Measurements from ENCODE around the gene ISCA2.
A peak's percentile ranks its signal among the peaks of the same experiment; 100 is the strongest.
"Not testable (repeated sequence)": the region's sequence is repeated elsewhere in the genome, so short reads cannot be mapped to it uniquely, and the experiment has no call there.

Gene ISCA2

DNA sequence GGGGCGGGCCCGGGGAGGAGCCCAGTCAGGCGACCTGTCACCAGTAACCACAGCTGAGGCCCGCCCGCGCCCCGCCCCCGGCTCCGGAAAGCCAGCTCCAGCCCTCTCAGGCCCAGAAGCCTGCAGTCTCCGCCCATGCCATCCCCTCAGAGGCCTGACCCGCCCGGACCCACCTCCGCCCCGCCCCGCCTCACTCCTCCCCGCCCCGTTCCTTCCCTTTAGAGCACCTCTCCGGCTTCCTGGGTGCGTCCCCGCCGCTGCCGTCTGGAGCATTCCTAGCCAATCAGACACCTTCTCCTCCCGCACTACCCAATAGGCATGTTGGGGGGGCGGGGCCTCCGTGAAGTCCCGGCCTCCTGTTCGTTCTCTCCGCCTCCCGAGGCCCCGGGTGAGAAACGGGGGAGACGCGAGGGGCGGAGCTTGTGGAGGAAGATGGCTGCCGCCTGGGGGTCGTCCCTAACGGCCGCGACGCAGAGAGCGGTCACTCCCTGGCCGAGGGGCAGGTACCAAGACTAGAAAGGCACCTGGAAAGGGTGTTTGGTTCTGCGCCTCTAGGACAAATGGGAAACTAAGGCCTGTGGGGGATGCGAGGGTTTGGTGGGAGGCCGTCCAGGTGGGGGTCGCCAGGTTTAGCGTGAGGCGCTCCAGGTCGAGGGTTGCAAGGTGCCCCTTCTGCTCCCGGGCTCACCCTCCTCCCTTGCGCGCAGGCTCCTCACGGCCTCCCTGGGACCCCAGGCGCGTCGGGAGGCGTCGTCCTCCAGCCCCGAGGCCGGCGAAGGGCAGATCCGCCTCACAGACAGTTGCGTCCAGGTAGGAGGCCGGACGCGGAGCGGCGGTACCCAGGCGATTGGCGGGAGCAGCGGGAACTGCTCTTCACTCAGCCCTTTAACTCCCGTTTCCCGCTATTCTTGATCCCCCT is at the start of gene ISCA2:
TSS of gene ISCA2 (plus strand) at position 423 of the 919 bp plus-strand sequence. CDS start at position 433, 10 bp downstream.
- Histone ChIP-seq H3K9me3 (ENCODE audit: control insufficient read depth in 1 of 2, low read length in 2 of 2) (no peaks in the 10 kb centered on the region), H3K36me3 (ENCODE audit: control insufficient read depth in 1 of 2, insufficient read depth in 2 of 2, low read length in 2 of 2) (peaks cover 0 to 6% of the 10 kb centered on the region in 2 donors), H3K27me3 (ENCODE audit: low read depth, low read length) (no peaks in the 10 kb centered on the region), H3K4me3 (ENCODE audit: low read depth in 1 of 2, low read length in 2 of 2) (peak within 1 kb of the TSS; percentile 84 to 91), H3K4me1 (ENCODE audit: control insufficient read depth in 1 of 2, insufficient read depth in 2 of 2, low read length in 2 of 2) (peaks cover 8 to 25% of the 10 kb centered on the region in 2 donors), H3K27ac (ENCODE audit: low read length) (peak within 1 kb of the TSS; percentile 78)

- H3K36me3 ChIP-seq (ENCODE audit: control insufficient read depth in 1 of 2, insufficient read depth in 2 of 2, low read length in 2 of 2), result no peaks in the 10 kb centered on the region
These were observed 48.7 kb upstream of the ISCA2 start for GRCh38 chr14:74444866-74445265.

GRCh38 chr14:74454397-74454796 is 39.2 kb upstream of the ISCA2 start:
- H3K4me3 ChIP-seq (ENCODE audit: low read depth in 1 of 2, low read length in 2 of 2); H3K9me3 ChIP-seq (ENCODE audit: control insufficient read depth in 1 of 2, low read length in 2 of 2); H3K27me3 ChIP-seq (ENCODE audit: low read depth, low read length); H3K27ac ChIP-seq (ENCODE audit: low read length); H3K36me3 ChIP-seq (ENCODE audit: control insufficient read depth in 1 of 2, insufficient read depth in 2 of 2, low read length in 2 of 2); H3K4me1 ChIP-seq (ENCODE audit: control insufficient read depth in 1 of 2, insufficient read depth in 2 of 2, low read length in 2 of 2): not testable (repeated sequence)

More at GRCh38 chr14:74444866-74445265, 48.7 kb upstream of the ISCA2 start:
- H3K4me3 ChIP-seq (ENCODE audit: low read depth in 1 of 2, low read length in 2 of 2), result no peak overlapping the region
- no peaks in the 10 kb centered on the region for H3K27me3 ChIP-seq (ENCODE audit: low read depth, low read length)
- no peaks in the 10 kb centered on the region for H3K4me1 ChIP-seq (ENCODE audit: control insufficient read depth in 1 of 2, insufficient read depth in 2 of 2, low read length in 2 of 2)
- H3K9me3 ChIP-seq (ENCODE audit: control insufficient read depth in 1 of 2, low read length in 2 of 2), result no peaks in the 10 kb centered on the region
- H3K27ac ChIP-seq (ENCODE audit: low read length), result no peak overlapping the region

DNA sequence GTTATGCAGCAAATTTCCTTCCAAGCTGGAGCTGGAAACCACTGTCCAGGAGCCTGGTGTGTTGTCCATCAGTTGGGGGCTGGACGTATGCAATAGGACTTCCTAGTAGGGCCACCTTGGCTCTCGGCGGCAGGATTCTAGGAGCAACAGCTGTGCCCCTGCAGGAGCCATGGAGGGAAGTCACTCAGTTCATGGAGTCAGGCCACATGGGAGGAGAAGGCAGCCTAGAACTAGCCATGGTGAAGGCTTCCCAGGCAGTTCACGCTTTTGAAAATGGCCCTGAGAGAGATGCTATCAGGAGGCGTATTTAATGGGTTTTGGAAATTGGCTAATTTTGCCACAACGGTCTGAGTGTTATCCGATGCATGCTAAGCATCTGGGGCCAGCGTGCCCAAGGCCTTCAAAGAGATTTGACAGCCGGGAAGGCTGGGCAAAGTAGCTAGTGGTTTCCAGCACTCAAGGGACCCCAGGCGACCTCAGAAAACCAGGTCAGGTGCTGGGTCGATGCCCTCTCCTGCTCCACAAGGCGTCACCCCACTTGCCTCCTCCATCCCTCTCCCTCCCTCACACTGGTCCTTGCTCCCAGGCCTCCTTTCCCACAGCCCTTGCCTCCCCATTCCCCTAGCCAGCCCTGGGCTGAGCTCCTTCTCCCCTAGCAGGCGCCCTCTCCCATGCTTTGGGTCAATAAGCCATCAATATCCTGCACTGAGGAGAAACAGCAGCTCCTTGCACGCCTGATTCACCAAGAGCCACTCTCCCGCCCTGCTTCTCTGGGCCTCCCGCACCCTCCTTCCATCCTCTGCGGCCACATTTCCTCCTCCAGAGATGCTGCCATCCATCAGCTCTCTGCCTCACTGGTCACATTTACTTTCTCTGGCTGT is 36.6 kb upstream of the ISCA2 start:
- no peak overlapping the region for H3K4me3 ChIP-seq (ENCODE audit: low read depth in 1 of 2, low read length in 2 of 2)
- H3K27me3 ChIP-seq (ENCODE audit: low read depth, low read length), result no peaks in the 10 kb centered on the region
- H3K36me3 ChIP-seq (ENCODE audit: control insufficient read depth in 1 of 2, insufficient read depth in 2 of 2, low read length in 2 of 2), result no peaks in the 10 kb centered on the region
- no peak overlapping the region for H3K27ac ChIP-seq (ENCODE audit: low read length)
- H3K4me1 ChIP-seq (ENCODE audit: control insufficient read depth in 1 of 2, insufficient read depth in 2 of 2, low read length in 2 of 2), result no peaks in the 10 kb centered on the region
- no peaks in the 10 kb centered on the region for H3K9me3 ChIP-seq (ENCODE audit: control insufficient read depth in 1 of 2, low read length in 2 of 2)

GRCh38 chr14:74457565-74457895 is 36.0 kb upstream of the ISCA2 start:
- Histone ChIP-seq H3K9me3 (ENCODE audit: control insufficient read depth in 1 of 2, low read length in 2 of 2) (no peaks in the 10 kb centered on the region), H3K4me1 (ENCODE audit: control insufficient read depth in 1 of 2, insufficient read depth in 2 of 2, low read length in 2 of 2) (no peaks in the 10 kb centered on the region), H3K27me3 (ENCODE audit: low read depth, low read length) (no peaks in the 10 kb centered on the region), H3K27ac (ENCODE audit: low read length) (no peak overlapping the region), H3K4me3 (ENCODE audit: low read depth in 1 of 2, low read length in 2 of 2) (no peak overlapping the region), H3K36me3 (ENCODE audit: control insufficient read depth in 1 of 2, insufficient read depth in 2 of 2, low read length in 2 of 2) (no peaks in the 10 kb centered on the region)

DNA sequence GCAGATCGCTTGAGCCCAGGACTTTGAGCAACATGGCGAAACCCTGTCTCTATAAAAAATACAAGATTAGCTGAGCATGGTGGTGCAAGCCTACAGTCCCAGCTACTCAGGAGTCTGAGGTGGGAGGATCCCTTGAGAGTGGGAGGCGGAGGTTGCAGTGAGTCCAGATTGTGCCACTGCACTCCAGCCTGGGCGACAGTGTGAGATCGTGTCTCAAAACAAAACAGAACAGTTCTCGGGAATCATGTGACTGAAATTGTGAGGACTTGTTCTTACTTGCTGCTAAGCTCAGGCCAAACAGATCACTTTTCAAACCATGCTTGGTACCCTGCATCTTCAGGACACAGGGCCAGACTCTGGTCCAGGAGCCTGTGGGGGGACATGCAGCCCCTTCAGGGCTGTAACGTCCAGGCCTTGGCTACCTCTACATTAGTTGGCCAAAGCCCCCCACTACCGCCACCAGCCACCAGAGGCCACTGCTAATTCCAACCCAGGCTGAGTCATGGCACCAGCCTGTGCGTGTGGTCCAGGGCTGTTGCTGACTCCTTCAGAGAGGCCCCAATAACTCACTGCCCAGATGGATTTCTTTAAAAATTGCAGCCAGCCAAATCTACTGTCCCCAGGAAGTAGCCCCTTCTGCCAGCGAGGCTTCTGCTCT is 34.1 kb upstream of the ISCA2 start:
- Histone ChIP-seq H3K9me3 (ENCODE audit: control insufficient read depth in 1 of 2, low read length in 2 of 2) (no peaks in the 10 kb centered on the region), H3K4me3 (ENCODE audit: low read depth in 1 of 2, low read length in 2 of 2) (no peak overlapping the region), H3K4me1 (ENCODE audit: control insufficient read depth in 1 of 2, insufficient read depth in 2 of 2, low read length in 2 of 2) (no peaks in the 10 kb centered on the region), H3K27ac (ENCODE audit: low read length) (no peak overlapping the region), H3K27me3 (ENCODE audit: low read depth, low read length) (no peaks in the 10 kb centered on the region), H3K36me3 (ENCODE audit: control insufficient read depth in 1 of 2, insufficient read depth in 2 of 2, low read length in 2 of 2) (no peaks in the 10 kb centered on the region)

DNA sequence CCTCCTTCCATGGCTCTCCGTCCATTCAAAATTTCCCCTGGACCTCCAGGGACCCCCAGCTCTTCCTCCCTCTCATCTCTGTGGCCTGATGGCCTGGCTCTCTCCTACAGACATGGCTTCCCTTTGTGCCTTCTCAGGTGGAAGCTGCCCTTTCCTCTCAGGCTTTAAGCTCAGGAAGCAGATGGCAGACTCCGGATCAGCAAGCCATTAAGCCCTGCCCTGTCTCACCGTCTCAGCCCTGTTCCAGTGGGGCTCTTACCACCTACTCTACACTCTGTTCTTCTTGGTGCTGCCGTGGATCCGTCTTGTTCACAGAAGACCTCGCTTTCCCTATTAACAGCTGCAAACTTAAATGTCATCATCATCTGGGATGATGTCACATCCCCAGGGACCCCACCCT is 33.6 kb upstream of the ISCA2 start:
- Histone ChIP-seq H3K4me1 (ENCODE audit: control insufficient read depth in 1 of 2, insufficient read depth in 2 of 2, low read length in 2 of 2) (no peaks in the 10 kb centered on the region), H3K27ac (ENCODE audit: low read length) (no peak overlapping the region), H3K9me3 (ENCODE audit: control insufficient read depth in 1 of 2, low read length in 2 of 2) (no peaks in the 10 kb centered on the region), H3K4me3 (ENCODE audit: low read depth in 1 of 2, low read length in 2 of 2) (no peak overlapping the region), H3K36me3 (ENCODE audit: control insufficient read depth in 1 of 2, insufficient read depth in 2 of 2, low read length in 2 of 2) (no peaks in the 10 kb centered on the region), H3K27me3 (ENCODE audit: low read depth, low read length) (no peaks in the 10 kb centered on the region)

GRCh38 chr14:74462993-74463392 is 30.6 kb upstream of the ISCA2 start:
- no peak overlapping the region for H3K27ac ChIP-seq (ENCODE audit: low read length)

GRCh38 chr14:74463697-74464096 is 29.9 kb upstream of the ISCA2 start:
- no peak overlapping the region for H3K27ac ChIP-seq (ENCODE audit: low read length)
- no peaks in the 10 kb centered on the region for H3K4me1 ChIP-seq (ENCODE audit: control insufficient read depth in 1 of 2, insufficient read depth in 2 of 2, low read length in 2 of 2)
- no peaks in the 10 kb centered on the region for H3K36me3 ChIP-seq (ENCODE audit: control insufficient read depth in 1 of 2, insufficient read depth in 2 of 2, low read length in 2 of 2)
- no peak overlapping the region for H3K4me3 ChIP-seq (ENCODE audit: low read depth in 1 of 2, low read length in 2 of 2)
- no peaks in the 10 kb centered on the region for H3K9me3 ChIP-seq (ENCODE audit: control insufficient read depth in 1 of 2, low read length in 2 of 2)
- H3K27me3 ChIP-seq (ENCODE audit: low read depth, low read length), result no peaks in the 10 kb centered on the region

More at GRCh38 chr14:74462993-74463392, 30.6 kb upstream of the ISCA2 start:
- H3K36me3 ChIP-seq (ENCODE audit: control insufficient read depth in 1 of 2, insufficient read depth in 2 of 2, low read length in 2 of 2), result no peaks in the 10 kb centered on the region
- no peaks in the 10 kb centered on the region for H3K4me1 ChIP-seq (ENCODE audit: control insufficient read depth in 1 of 2, insufficient read depth in 2 of 2, low read length in 2 of 2)
- no peak overlapping the region for H3K4me3 ChIP-seq (ENCODE audit: low read depth in 1 of 2, low read length in 2 of 2)
- no peaks in the 10 kb centered on the region for H3K9me3 ChIP-seq (ENCODE audit: control insufficient read depth in 1 of 2, low read length in 2 of 2)
- H3K27me3 ChIP-seq (ENCODE audit: low read depth, low read length), result no peaks in the 10 kb centered on the region

GRCh38 chr14:74464785-74465184 is 28.8 kb upstream of the ISCA2 start:
- no peaks in the 10 kb centered on the region for H3K27me3 ChIP-seq (ENCODE audit: low read depth, low read length)
- H3K4me1 ChIP-seq (ENCODE audit: control insufficient read depth in 1 of 2, insufficient read depth in 2 of 2, low read length in 2 of 2), result no peaks in the 10 kb centered on the region
- no peaks in the 10 kb centered on the region for H3K9me3 ChIP-seq (ENCODE audit: control insufficient read depth in 1 of 2, low read length in 2 of 2)
- no peaks in the 10 kb centered on the region for H3K36me3 ChIP-seq (ENCODE audit: control insufficient read depth in 1 of 2, insufficient read depth in 2 of 2, low read length in 2 of 2)
- no peak overlapping the region for H3K4me3 ChIP-seq (ENCODE audit: low read depth in 1 of 2, low read length in 2 of 2)
- no peak overlapping the region for H3K27ac ChIP-seq (ENCODE audit: low read length)

DNA sequence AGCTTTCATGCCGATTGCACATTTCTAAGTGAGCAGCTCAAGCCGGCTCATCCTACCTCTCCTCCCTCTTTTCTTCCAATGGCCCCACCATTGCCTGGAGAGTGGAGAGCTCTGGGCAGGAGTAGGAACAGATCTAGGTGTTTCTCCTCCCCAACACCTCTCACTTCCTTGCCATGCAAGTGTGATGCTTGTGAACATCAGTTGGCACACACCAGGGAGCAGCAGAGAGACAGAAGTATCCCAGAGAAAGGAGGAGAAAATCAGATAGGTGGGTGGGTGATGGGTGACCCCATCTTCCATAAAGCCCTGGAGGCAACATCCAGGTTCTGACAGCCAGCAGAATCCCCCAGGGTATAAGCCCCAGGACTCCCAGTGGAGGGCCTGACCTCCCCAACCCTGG is 28.2 kb upstream of the ISCA2 start:
- H3K27me3 ChIP-seq (ENCODE audit: low read depth, low read length), result no peaks in the 10 kb centered on the region
- H3K27ac ChIP-seq (ENCODE audit: low read length), result no peak overlapping the region
- no peaks in the 10 kb centered on the region for H3K4me1 ChIP-seq (ENCODE audit: control insufficient read depth in 1 of 2, insufficient read depth in 2 of 2, low read length in 2 of 2)
- no peaks in the 10 kb centered on the region for H3K9me3 ChIP-seq (ENCODE audit: control insufficient read depth in 1 of 2, low read length in 2 of 2)
- no peaks in the 10 kb centered on the region for H3K36me3 ChIP-seq (ENCODE audit: control insufficient read depth in 1 of 2, insufficient read depth in 2 of 2, low read length in 2 of 2)
- H3K4me3 ChIP-seq (ENCODE audit: low read depth in 1 of 2, low read length in 2 of 2), result no peak overlapping the region

Measured in muscle layer of duodenum (tissue), 2 donors.